Activated CD4-positive, alpha-beta T cell treated with anti-CD3 and anti-CD28 coated beads, Interleukin-2, amount 10 ng/mL, durations not matched to agents 24 days and 14 days (primary cell): ENCODE results near the gene CERS6. TPM values are rescaled to one million over a fixed set of nuclear protein-coding genes. Genes with fewer than 3 reads are reported as not detected.

ENCODE experiments used
- DNase-seq: peaks from one replicate; pipeline ENCODE4 v3.0.0; 2022
- H3K27ac Mint-ChIP-seq: one replicate; pipeline ENCODE4 v1.8.0; 2022; ENCODE audit warnings: mild to moderate bottlenecking, mixed read lengths
- H3K27me3 Mint-ChIP-seq: one replicate; pipeline ENCODE4 v1.8.0; 2022; ENCODE audit warnings: mixed read lengths
- H3K36me3 Mint-ChIP-seq: one replicate; pipeline ENCODE4 v1.8.0; 2022; ENCODE audit warnings: low read depth, mild to moderate bottlenecking, mixed read lengths
- H3K4me1 Mint-ChIP-seq: one replicate; pipeline ENCODE4 v1.8.0; 2021; ENCODE audit warnings: mixed read lengths
- H3K4me3 Mint-ChIP-seq: one replicate; pipeline ENCODE4 v1.8.0; 2022; ENCODE audit warnings: mild to moderate bottlenecking, moderate library complexity, mixed read lengths
- H3K9me3 Mint-ChIP-seq: one replicate; pipeline ENCODE4 v1.8.0; 2021; ENCODE audit warnings: mixed read lengths
- intact Hi-C: fragments of 100-400 bp; cut with micrococcal nuclease; formaldehyde crosslinking; loops from one replicate; pipeline ENCODE4 v1.15.1; 2023
- total RNA-seq: library from RNA; stranded (reverse); gene quantifications from 2 replicates; pipeline ENCODE4 v1.2.3, GENCODE V29; 2022

Gene CERS6
- total RNA-seq, 1 donor from 2014 or later, result 25.3 TPM

DNA sequence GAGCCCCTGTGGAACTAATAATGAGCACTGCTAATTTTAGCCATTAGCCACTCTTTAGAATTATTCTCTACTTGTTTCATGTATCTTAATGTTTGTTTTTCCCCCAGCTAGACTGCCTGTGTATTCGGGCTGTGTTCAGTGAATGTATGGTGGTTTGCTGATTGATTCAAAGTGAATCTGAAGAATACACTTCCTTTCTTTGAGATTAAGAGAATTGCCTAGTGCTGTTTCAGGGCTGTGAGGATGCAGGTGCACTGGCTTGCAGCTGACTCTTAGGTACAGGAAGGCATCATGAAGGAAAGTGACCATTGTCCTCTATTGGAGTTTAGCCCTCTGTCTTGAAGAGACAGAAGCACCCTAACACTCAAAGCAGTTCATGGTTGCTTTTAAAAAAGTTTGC is 138.7 kb downstream of the CERS6 start:
- intact Hi-C loops, result no loop called here
- Mint-ChIP-seq H3K27ac (peak overlapping the region; percentile 5), H3K9me3 (no peaks in the 10 kb centered on the region), H3K4me3 (no peak overlapping the region), H3K36me3 (no peaks in the 10 kb centered on the region), H3K4me1 (peaks cover 9% of the 10 kb centered on the region), H3K27me3 (no peaks in the 10 kb centered on the region)
- no peak for DNase-seq

DNA sequence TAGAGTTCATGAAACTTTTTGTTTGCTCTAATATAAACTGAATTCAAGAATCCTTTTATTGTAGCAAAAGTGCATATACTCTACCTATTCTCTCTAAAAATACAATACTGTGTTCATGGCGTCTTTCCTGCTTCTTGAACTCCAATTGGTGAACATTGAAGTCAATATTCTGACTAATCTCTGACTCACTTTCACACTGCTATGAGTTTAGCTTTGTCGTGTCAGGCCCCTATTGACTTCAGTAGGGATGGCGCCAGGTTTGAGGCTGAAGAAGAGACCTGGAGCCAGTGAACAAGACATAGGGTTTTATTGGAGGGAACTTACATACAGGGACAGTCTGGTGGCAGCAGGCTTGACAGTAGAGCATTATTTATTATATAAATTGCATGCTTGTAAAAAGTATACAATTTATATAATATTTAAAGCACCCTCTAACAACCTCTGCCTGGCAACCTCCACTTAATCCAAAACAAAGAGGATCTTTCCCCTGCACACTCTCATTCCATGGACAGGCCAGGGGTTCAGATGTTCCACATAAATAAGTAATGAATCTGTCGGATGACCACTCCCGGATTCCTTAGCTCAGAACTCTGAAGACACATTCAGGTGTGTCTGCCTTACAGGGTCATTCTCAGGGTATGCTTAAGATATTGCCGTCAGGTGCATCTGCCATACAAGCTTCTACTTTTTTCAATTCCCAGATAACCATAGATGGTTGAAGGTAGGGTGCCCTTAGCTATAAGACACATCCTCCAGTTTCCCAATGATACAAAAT is 141.0 kb downstream of the CERS6 start:
- Mint-ChIP-seq H3K9me3 (no peaks in the 10 kb centered on the region), H3K27me3 (no peaks in the 10 kb centered on the region), H3K27ac (no peak overlapping the region), H3K4me1 (peaks cover 8% of the 10 kb centered on the region), H3K4me3 (no peak overlapping the region), H3K36me3 (no peaks in the 10 kb centered on the region)
- no peak for DNase-seq
- intact Hi-C loops, result no loop called here

DNA sequence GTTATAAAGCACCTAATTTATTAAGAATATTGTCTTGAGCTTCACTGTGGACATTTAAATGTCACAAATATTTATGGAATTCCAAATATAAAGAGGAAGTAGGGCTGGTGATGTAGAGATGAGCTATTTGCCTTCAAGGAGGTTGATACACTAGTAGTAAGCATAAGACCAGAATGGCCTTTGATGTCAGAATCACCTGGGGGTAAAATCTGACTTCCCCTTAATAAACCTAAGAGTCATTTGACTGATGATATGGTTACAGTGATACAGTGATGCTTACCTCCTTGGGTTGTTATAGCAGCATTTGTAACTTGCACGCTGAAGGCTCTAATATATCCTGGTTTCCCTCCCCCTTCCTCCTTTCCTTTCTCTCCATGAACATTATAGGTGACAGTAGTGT is 143.7 kb downstream of the CERS6 start:
- Mint-ChIP-seq H3K27ac (no peak overlapping the region), H3K4me1 (peaks cover 5% of the 10 kb centered on the region), H3K27me3 (no peaks in the 10 kb centered on the region), H3K9me3 (peaks cover 4% of the 10 kb centered on the region), H3K36me3 (peaks cover 5% of the 10 kb centered on the region), H3K4me3 (no peak overlapping the region)
- DNase-seq, result no peak
- intact Hi-C loops, result no loop called here

DNA sequence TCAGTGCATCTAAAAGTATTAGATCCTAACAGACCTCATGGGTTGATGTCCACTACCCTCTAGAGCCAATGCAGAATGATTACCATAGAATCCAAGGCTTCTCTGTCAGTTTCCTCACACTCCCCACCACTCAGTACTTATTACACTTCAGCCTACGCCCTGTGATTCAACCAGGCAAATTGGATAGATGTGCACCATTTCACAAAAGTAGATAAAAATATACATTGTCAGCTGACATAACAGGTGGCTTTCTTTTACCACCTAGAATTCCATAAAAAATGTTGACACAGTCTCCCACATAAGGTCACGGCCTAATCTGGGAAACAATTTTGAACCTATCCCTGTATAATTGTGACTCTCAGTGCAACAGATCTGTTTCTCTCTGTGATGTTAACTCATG is 144.9 kb downstream of the CERS6 start:
- peaks cover 3% of the 10 kb centered on the region for H3K4me1 Mint-ChIP-seq
- no peak for DNase-seq
- H3K27ac Mint-ChIP-seq, result no peak overlapping the region
- H3K27me3 Mint-ChIP-seq, result no peaks in the 10 kb centered on the region
- no peak overlapping the region for H3K4me3 Mint-ChIP-seq
- H3K36me3 Mint-ChIP-seq, result peaks cover 14% of the 10 kb centered on the region
- intact Hi-C loops, result no loop called here
- H3K9me3 Mint-ChIP-seq, result peaks cover 11% of the 10 kb centered on the region

DNA sequence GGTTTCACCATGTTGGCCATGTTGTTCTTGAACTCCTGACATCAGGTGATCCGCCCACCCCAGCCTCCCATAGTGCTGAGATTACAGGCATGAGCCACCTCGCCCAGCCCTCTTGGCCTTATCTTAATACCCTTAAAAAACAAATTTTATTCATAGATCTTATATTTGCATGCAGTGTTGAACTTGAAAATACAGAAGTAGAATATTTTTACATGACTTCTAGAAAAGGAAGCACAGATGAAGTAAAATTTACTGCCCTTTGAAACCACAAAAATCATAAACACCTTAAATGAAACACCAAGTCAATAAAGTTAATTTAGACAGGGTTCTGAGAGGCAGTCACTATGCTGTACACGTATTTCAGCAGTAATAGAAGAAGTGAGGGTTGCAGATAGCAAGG is 145.7 kb downstream of the CERS6 start:
- Mint-ChIP-seq H3K9me3 (peaks cover 19% of the 10 kb centered on the region), H3K4me3 (no peak overlapping the region), H3K27me3 (no peaks in the 10 kb centered on the region), H3K27ac (no peak overlapping the region), H3K36me3 (peaks cover 18% of the 10 kb centered on the region), H3K4me1 (peaks cover 3% of the 10 kb centered on the region)
- intact Hi-C loops, result no loop called here
- DNase-seq, result no peak

DNA sequence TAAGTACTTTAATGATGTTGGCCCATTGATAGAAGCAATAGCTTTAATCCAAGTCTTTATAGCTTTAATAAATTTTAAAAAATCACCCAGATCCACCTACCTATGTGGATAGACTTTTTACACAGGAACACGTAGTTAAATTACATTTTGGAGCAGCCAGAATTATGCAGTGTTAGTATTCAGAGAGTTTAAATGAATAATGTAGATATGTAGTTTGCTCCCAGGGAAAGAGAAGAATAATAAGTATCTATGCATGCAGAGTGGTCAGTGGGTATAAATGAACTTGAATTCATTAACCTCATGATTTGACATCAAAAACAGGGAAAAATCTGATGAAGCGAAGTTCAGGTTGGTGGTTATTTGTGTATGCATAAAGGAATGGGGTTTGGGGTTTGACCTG is 146.3 kb downstream of the CERS6 start:
- Mint-ChIP-seq H3K4me3 (no peak overlapping the region), H3K4me1 (no peaks in the 10 kb centered on the region), H3K27ac (no peak overlapping the region), H3K9me3 (peaks cover 20% of the 10 kb centered on the region), H3K36me3 (peaks cover 19% of the 10 kb centered on the region), H3K27me3 (no peaks in the 10 kb centered on the region)
- intact Hi-C loops, result no loop called here
- no peak for DNase-seq

DNA sequence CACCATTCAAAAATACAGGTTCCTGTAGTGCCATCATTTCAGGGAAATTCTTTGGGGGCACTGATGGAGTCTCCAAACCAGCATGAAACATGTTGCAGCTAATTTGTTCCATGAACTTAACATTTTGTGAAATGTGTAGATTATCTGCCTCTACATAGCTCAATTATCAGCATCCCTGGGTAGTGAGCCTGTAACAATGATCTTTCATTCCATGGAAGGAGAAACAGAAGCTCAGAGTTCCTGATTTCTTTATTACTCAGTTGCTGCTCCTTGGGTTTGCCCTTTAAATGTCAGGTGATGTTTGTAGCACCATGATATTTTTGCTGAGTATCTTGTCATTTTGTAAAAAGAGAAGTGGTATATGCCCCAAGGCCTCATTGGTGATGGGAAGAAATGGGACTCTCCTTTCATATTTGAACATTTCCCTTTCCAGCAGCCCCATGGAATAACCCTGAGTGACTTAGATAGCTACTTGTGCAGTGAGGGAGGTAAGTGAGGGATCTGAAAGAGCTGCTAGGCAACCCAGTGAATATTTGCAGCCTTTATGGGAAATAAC is 146.9 kb downstream of the CERS6 start:
- DNase-seq, result no peak
- Mint-ChIP-seq H3K4me3 (no peak overlapping the region), H3K9me3 (peaks cover 20% of the 10 kb centered on the region), H3K27ac (no peak overlapping the region), H3K4me1 (peaks cover 2% of the 10 kb centered on the region), H3K36me3 (peaks cover 21% of the 10 kb centered on the region), H3K27me3 (no peaks in the 10 kb centered on the region)
- intact Hi-C loops, result no loop called here

DNA sequence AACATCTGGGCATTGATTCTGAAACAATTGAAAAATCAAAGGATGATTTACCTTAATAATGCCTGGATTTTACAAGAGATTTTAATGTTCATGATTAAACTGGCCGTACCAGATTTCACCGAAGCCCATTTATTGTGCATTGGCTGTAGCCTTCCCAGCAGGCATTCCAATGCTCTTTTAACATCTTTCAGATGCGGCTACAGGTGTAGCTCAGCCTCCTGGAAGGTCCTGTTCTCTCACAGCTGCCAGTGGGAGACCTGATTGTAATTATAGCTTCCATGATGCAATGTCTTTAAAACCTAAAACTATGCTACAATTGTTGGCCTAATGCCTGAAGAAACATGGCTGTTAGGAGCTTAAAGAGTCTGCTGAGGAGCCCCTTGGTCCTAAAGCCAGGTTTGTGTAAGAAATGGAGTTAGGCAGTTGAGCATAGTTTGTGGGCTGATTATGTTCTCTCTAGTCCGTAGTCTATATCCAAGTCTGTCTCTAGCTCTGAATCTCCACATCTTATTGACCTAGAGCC is 147.4 kb downstream of the CERS6 start:
- no peak overlapping the region for H3K4me3 Mint-ChIP-seq
- H3K27ac Mint-ChIP-seq, result no peak overlapping the region
- intact Hi-C loops, result no loop called here
- peaks cover 20% of the 10 kb centered on the region for H3K9me3 Mint-ChIP-seq
- peaks cover 2% of the 10 kb centered on the region for H3K4me1 Mint-ChIP-seq
- H3K27me3 Mint-ChIP-seq, result no peaks in the 10 kb centered on the region
- DNase-seq, result no peak
- peaks cover 21% of the 10 kb centered on the region for H3K36me3 Mint-ChIP-seq

DNA sequence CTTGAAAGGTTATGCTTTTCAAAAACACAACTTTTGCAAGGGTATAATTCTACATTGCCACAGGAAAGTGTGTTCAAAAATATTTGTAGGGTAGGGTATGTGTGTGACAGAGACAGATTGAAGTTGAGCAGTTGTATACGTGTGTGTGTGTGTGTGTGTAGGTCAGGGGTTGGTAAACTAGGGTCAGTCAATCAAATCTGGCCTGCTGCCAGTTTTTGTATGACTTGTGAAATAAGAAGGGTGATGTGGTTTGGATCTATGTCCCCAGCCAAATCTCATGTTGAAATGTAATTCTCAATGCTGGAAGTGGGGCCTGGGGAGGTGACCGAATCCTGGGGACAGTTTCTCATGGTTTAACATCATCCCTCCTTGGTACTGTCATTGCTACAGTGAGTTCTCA is 148.2 kb downstream of the CERS6 start:
- intact Hi-C loops, result no loop called here
- peaks cover 21% of the 10 kb centered on the region for H3K36me3 Mint-ChIP-seq
- no peaks in the 10 kb centered on the region for H3K27me3 Mint-ChIP-seq
- DNase-seq, result no peak
- peaks cover 2% of the 10 kb centered on the region for H3K4me1 Mint-ChIP-seq
- H3K27ac Mint-ChIP-seq, result no peak overlapping the region
- peaks cover 20% of the 10 kb centered on the region for H3K9me3 Mint-ChIP-seq
- no peak overlapping the region for H3K4me3 Mint-ChIP-seq

DNA sequence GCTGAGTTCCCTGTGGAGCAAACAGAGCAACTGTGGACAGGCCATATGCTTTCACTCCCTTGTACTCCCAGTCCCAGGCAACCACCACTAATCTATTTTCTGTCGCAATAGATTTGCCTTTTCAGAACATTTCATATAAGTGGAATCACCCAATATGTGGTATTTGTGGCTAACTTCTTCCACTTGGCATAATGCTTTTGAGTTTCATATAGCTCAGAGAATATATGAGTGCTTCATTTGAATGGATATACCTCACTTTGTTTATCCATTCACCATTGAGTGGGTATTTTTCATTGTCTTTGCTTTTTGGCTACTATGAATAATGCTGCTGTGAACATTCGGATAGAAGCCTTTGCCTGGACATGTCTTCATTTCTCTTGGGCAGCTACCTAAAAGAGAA is 151.9 kb downstream of the CERS6 start:
- intact Hi-C loops, result no loop called here
- H3K27me3 Mint-ChIP-seq, result no peaks in the 10 kb centered on the region
- DNase-seq, result no peak
- H3K27ac Mint-ChIP-seq, result no peak overlapping the region
- H3K4me1 Mint-ChIP-seq, result peaks cover 9% of the 10 kb centered on the region
- peaks cover 23% of the 10 kb centered on the region for H3K9me3 Mint-ChIP-seq
- H3K36me3 Mint-ChIP-seq, result peaks cover 31% of the 10 kb centered on the region
- no peak overlapping the region for H3K4me3 Mint-ChIP-seq

DNA sequence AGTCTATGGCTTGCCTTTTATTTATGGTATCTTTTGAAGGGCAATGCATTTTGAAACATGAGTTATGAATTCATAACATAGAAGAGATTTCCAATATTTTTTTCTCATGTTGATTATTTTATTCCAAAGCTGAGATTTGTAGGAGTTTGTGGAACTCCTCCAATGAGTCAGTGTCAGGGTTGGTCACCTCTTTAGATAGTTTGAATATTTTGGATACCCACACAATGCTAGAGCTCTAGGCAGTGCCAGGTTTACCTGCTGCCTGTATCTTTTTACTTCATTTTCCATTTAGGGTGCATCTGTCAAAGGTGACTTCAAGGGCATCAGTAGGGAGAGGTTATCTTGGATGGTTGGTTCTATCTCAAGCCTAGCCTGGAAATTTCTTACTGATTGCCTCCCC is 152.7 kb downstream of the CERS6 start:
- peaks cover 32% of the 10 kb centered on the region for H3K36me3 Mint-ChIP-seq
- DNase-seq, result no peak
- no peak overlapping the region for H3K4me3 Mint-ChIP-seq
- H3K4me1 Mint-ChIP-seq, result peaks cover 9% of the 10 kb centered on the region
- peaks cover 26% of the 10 kb centered on the region for H3K9me3 Mint-ChIP-seq
- intact Hi-C loops, result no loop called here
- no peaks in the 10 kb centered on the region for H3K27me3 Mint-ChIP-seq
- H3K27ac Mint-ChIP-seq, result no peak overlapping the region

DNA sequence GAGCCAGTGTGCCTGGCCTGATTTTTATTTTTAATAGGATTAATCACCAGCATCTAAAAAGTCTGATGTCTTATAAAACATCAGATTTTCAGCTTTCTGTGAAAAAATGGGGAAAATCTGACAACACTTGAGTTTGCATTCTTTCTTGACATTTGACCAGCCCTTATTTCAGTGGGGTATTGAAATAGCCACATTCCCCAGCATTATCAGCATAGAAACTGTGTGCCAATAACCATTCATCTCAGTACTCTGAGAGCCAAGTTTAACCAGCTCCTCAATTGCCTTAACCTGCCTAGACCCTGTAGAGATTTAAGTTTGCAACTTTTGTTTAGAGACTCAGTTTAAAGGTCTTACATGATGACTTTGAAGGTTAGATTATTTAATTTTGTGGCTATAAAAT is 155.0 kb downstream of the CERS6 start:
- peaks cover 32% of the 10 kb centered on the region for H3K36me3 Mint-ChIP-seq
- no peak for DNase-seq
- H3K4me1 Mint-ChIP-seq, result peaks cover 9% of the 10 kb centered on the region
- no peak overlapping the region for H3K4me3 Mint-ChIP-seq
- H3K9me3 Mint-ChIP-seq, result peaks cover 16% of the 10 kb centered on the region
- H3K27me3 Mint-ChIP-seq, result no peaks in the 10 kb centered on the region
- intact Hi-C loops, result no loop called here
- H3K27ac Mint-ChIP-seq, result no peak overlapping the region

DNA sequence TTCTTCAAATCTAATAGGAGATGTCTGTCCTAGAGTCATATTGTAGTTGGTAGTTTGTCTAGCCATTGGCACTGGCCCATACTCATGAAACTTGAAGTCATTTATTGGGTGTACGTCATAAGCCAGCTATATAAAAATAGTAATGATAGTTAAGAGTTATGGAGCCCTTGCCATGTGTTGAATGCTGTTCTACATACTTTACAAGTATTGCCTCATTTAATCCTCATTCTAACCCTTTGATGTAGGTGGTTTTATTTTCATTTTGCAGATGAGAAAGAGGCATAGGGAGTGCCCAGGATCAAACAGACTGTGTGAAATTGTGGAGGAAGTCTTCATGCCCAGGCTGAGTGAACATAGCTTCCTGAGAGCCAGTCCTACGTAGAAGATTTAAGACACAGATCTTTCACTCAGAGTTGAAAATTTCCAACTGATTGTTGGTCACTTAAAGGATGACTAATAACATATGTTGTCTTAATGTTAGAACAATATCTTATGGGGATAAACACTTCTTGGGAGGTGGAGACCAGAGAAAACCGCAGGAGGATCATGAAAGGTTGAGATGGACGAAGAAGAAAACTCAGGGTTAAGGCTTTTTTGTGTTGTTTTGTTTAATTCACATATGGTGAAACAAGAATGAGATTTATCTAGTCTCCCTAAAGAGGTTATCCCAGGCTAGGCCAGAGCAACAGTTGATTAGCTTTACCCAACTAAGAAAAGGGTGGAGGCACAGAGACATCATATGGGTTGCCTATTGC is 156.0 kb downstream of the CERS6 start:
- H3K4me3 Mint-ChIP-seq, result no peak overlapping the region
- no peaks in the 10 kb centered on the region for H3K27me3 Mint-ChIP-seq
- H3K36me3 Mint-ChIP-seq, result peaks cover 27% of the 10 kb centered on the region
- peaks cover 9% of the 10 kb centered on the region for H3K9me3 Mint-ChIP-seq
- intact Hi-C loops, result no loop called here
- peaks cover 9% of the 10 kb centered on the region for H3K4me1 Mint-ChIP-seq
- no peak for DNase-seq
- no peak overlapping the region for H3K27ac Mint-ChIP-seq

DNA sequence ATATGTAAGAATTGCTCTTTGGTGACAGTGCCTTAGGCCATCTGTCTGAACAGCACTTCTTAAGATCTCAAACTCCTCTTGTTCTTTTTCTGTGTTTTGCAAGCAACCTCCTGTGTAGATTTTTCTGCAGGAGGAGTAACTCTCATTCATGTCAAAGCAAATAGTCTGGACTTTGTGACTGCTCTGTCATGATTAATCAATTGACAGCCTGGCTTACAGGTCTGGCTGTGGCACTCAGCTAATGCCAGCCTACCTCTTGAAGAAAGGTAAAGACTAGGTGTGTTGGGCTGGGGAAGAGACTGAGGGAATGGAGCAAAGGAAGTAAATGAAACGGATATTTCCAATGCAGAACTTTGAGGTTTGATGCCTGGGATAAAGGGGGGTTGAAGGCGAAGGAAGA is 156.6 kb downstream of the CERS6 start:
- Mint-ChIP-seq H3K4me1 (peaks cover 9% of the 10 kb centered on the region), H3K27ac (no peak overlapping the region), H3K27me3 (no peaks in the 10 kb centered on the region), H3K9me3 (peaks cover 9% of the 10 kb centered on the region), H3K36me3 (peaks cover 25% of the 10 kb centered on the region), H3K4me3 (no peak overlapping the region)
- intact Hi-C loops, result no loop called here
- no peak for DNase-seq
